Suppressor macrophage treated with lipopolysaccharide for 1 hour (primary cell): ENCODE results near the gene PITX1.

Experiments
- DNase-seq, 3 donors: peaks; one replicate each; pipeline ENCODE4 v3.0.0-alpha.2; 2020 to 2022

PITX1 gene

DNA sequence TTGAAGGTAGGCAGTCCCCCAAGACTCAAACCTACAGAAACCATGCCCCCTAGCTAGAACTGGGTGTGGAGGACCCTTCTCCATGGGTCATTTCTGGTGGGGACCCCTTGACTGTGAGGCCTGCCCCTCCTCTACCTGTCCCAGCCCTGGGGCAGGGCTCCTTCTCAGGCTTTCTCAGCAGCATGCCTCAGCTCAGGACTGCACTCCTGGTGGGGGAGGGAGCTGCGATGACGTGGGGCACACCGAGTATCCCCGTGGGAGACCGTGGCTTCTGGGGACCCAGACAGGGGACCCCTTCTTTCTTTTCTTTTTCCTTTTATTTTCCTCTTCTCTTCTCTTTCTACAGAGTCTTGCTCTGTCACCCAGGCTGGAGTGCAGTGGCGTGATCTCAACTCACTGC lies 27.0 kb upstream of the PITX1 start:
- DNase-seq: no peak

DNA sequence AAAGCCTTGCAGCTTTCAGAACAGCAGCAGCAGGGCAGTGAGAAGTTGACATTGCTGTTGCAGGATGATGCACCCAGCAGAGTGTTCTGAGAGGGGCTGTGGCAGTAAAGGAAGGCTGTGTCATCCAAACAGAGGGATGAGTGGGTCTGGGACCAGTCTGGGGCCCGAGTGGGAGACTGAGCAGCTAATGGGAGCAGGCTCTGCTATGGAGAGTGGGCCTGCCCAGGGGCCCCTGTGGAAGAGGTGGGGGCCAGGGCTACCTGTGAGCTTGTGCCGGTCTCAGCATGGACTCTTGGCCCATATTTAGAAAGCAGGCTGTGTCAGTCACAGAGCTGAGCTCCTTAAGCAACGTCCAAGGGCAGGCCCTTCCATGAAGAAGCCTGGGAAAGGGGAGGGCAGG lies 26.0 kb upstream of the PITX1 start:
- DNase-seq: no peak

DNA sequence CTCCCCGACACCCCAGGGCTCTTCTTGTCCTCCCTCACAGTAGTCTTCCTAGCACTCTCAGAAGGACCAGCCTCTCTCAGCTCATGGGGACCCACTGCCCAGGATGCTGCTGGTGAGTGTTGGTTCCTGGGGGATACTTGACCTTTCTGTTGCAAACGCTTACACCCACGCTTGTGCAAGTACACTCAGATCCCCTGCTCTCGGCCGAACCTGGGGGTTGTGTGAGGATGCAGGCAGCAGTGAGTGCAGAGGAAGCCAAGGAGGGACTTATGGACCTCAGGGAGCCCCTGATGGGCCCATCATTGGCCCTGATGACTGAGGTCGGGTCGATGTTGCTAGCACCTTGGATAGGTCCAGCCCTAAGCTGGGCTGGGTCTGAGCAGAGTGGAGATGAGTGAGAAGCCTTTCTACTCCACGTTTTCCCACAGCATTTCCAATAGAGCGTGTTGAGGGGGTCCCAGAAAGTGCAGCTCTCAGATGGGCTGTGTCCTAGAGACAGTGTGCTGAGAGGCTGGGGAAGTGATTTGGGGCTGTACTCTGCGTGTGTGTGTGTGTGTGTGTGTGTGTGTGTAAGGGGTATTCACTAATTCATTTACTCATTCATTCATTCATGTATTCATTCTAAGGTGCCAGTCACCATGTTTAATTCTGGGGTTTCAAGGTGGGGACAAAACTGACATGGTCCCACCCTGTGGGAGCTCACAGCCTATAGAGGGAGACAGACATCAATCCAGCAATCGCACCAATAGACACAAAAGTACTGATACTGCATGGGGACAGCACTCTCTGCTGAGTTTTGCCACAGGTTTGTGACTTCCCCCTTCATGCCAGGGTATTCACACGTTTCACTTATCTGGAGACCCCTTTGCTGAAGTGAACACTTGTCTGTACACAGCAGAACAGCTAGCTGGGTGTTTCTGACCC lies 25.2 kb upstream of the PITX1 start:
- DNase-seq: no peak

DNA sequence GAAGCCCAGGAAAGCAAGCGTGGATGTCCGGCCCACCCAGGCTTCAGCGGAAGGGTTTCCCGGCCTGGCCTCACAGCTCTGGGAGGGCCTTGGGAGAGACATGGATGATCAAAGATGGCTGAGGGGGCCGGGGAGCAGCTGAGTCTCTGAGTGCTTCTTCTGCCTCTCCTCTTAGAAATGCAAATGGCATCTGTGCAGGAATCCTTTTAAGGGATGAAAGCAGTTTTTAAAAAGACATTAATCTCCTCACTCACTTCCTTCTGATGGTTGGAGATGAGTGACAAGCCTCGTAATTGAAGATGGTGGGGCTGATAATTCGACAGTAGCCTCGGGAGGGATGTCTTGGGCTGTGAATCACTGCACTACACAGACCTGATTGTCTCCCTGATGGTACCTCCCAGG lies 24.3 kb upstream of the PITX1 start:
- DNase-seq: no peak

DNA sequence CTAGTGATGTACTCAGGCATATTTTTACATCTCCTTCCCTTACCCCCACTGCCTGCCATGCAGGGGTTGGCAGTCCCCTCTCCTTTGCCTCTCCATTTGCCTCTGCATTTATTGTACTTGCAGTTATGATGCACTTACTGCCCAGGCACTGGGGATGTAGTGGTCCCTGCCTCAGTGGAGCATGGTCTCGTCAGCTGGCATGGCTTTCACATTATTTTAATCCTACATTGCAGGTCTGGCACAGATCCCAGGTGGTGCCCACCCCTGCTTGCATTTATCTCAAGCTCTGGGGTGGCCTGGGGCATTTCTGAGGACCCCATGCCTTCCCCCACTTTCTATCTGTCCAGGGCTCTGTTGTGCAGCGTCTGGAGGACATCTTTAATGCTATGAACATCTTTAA lies 23.2 kb upstream of the PITX1 start:
- DNase-seq: no peak

DNA sequence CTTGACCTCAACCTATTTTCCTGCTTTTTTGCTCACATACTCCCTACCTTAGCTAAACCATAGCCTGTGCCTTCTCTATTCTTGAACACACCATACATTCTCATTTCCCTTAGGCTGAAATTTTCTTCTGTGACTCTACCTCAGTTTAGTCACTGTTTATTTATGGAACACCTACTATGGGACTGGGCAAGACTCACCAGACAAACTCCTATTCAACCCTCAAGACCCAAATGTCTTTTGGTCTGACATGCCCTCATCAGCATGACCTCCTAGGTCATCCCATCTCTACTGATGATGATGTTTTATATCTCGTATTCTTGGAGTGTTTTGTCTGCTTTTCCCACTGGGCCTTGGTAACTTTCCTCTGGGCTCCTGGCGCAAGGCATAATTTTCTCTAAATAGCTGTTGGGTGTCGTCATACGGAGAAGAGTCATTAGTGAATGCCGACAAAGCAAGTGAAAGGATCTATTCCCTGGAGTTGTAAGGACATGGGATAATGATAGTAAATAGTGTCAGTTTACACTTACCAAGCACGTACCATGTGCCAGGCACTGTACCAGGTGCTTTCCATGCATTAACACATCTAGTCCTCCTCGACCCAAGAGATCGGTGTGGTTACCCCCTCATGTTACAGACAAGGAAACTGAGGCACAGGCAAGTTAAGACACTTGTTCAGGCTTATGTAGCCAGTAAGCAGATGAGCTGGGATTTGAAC lies 22.4 kb upstream of the PITX1 start:
- no peak for DNase-seq

DNA sequence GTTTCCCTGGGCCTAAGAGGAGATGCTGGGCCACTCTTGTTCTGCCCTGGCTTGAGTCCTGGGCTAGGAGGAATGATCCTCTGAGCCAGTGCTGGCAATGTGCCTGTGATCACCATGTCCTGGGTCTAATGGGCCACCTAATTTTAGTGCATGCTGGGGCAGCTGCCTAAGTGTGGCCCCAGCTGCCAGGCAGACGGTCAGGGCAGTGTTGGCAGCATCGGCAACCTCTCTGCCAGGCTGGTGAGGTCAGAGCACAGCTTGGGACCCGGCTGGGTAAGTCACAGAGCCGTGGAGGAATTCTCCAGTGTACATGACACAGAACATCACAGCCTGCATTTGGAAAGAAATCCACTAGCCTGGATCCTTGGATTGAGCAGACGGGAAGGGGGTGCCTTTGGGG lies 21.4 kb upstream of the PITX1 start:
- DNase-seq: no peak

DNA sequence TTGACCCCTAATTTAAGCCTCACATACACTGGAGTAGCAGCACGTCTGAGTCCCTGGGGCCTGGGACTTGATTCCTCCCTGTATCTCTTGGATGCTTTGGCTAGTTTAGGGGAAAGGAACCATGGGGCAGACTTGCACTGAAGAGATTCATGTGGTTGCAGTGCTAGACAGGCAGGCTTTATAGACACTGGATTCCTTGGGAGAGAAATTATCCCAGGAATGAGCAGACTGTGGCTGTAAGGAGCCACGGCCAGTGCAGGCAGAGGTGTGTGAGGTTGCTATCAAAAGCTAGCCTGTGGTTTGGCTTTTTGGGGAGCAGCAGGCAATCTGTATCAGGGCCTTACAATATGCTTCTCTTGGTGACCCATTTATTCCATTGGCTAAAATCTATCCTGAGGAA lies 20.5 kb upstream of the PITX1 start:
- DNase-seq: no peak

DNA sequence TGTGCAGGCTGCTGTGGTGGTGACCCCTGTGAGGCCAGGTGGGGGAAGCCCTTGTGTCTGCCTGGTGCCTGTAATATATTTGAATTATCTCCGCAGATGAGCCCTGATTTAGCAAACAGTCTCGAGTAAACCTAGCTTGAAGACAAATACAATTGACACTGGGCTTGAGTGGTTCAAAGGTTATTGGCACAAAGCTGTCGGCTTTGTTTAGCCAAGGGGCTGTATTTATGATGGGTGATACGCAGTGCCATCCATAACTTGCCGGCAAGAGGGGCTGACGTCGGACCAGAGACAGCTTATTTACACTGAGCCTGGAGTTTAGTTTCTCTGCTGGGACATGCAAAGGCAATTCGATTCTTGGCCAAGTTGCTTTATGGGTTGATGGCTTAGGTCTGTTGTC lies 20.0 kb upstream of the PITX1 start:
- DNase-seq: no peak

DNA sequence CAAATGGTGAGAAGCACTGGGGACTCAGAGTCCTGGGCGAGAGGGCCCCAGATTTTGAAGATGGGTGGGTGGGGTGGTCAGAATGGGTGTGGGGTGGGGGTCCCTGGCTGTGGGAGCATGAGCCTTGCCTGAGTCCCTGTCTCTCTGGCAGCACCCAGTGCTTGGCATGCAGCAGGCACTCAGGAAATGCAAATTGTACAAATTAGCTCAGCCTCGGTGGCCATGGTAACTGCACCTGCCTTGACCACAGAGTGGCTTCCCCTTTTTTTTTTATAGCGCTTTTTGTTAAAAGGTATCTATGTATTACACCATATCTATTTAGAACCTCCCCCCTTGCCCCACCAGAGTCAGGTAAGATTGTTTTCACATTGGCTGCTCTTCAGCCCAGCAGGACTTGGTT lies 19.2 kb upstream of the PITX1 start:
- no peak for DNase-seq

DNA sequence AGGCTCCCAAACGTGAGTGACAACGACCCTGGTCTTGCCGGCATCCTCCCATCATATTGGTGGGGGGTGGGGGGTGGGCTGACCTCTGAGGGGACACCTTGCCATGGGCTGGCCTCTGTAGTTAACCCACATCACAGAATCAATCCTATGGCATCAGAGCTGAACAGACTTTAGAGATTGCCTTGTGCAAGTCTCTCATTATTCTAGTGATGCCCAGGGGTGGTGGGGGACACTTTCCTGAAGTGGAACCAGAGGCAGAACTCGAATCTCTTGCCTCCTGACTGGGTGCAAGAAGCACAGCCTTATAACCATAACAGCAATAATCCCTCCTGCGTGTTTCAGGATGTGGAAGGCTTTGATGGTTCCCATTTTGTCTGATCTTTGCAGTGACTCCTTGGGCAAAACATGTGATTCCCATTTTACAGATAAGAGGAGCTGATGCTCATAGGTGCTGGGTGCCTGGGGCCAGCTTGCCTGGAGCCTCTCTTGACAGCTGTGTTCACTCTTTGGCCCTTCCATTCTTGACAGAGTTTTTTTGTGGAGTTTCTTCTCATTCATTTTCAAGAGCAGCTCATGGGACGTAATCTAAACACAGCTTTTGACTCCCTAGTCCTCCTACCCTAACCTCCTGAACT lies 18.6 kb upstream of the PITX1 start:
- no peak for DNase-seq

DNA sequence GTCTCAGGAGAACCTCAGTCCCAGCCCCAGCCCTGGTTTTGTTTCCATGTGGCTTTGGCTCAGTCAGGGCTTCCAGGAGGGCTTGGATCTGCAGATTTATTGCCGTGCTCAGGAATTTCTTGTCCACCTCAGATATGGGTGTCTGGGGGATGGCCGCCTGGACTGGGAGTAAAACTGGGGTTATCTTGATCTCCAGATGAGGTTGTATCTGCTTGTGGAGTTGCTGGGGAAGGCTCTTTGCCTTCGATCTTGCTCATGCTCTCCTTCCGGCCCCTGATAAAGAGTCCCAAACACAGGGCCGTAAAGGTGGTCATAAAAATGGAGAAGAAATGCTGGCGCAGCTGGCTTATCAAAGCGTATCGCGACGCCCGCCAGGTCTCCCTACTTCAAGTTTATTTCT lies 17.8 kb upstream of the PITX1 start:
- no peak for DNase-seq

DNA sequence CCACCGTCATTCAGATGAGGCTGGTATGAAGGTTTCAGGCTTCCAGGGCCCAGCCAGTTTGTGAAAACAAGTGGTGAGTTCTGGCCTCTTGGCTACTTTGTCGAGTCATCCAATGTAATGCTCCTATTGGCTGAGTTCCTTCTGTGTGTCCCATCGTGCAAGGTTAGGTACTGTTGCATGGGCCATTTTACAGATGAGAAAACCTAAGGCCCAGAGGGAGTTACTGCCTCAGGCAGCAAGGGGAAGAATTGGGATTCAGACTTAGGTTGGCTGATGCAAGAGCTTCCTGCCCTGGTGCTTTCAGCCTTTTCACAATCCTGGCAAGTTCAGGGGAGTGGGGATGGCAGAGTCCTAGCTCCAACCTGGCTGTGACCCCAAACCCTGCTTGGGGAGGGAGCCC lies 17.4 kb upstream of the PITX1 start:
- peak in 2 of 3 donors; percentile 24 for DNase-seq

DNA sequence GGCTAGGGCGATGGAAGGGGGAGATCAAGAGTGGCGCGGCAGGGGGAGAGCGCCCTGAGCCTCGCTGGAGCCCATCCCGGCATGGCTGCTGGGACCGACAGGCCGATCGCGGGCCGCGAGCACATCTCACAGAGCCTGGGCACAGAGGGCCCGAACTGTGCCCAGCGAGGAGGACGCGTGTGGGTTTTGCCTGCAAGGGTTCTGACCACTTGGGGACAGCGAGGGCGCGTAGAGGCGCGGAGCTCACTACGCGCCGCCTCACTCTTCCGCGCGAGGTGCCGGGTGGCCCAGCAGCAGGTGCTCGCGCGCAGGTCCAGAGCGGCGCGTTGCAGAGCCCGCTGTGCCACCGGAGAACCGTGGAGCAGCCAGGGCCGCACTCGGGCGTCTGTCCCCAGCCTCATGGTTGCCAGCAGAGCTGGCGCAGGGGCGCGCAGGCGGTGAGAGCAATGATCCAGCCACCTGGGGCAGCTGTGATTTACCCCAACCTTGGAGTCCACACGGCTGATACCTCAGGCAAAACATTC lies 16.3 kb upstream of the PITX1 start:
- DNase-seq: no peak

DNA sequence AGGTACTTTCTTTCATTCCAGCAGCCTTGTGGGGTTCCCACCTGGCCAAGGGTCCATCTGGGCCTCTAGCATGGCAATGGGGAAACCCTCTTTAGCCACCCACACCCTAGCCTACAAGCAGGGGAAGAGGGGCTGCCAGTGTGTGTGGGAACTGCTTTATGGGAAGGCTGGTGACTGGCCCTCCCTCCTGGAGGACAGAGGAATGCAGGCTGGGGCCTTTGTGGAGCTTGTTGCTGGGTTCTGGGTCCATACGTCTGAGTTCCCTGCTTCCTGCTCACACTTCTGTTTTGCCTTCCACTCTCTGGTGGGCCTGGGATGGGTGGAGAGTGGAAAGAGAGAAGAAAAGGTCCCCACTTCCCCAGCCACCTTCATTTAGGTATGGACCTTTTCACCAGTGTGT lies 14.9 kb upstream of the PITX1 start:
- DNase-seq: no peak

DNA sequence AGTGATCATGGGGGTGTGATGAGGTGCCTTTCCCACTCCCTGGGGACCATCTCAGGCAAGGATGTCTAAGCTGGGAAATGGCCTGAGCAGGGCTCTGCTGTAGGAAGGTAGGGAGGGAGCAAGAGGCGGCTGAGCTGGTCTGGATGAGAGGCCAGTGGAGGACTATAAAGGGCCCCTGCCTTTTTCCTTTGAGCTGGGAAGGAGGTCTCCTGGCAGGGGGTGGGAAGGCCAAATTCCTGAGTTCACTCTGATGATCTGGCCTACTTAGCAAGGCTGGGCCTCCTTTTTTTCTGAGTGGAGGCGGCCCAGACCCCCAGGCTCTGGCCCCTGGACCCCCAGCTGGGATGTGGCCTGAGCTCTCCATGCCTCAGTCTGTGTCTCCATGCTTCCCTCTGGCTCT lies 14.3 kb upstream of the PITX1 start:
- DNase-seq: no peak

DNA sequence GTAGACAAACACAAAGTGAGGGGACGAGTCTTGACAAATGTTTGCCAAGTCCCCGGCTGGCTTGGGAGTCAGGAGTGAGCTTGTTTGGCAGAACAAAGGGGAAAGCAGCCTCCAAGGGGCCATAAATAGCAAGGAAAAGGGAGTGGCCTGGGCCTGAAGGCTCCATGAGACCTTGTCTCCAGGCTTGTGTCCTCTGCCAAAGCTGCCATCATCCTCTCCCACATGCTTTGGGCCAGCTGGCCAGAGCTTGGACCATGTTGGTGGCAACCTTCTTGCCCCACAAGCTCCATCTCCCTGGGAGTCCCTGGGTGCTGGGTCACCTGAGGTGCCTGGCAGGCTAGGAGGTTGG lies 13.3 kb upstream of the PITX1 start:
- no peak for DNase-seq

DNA sequence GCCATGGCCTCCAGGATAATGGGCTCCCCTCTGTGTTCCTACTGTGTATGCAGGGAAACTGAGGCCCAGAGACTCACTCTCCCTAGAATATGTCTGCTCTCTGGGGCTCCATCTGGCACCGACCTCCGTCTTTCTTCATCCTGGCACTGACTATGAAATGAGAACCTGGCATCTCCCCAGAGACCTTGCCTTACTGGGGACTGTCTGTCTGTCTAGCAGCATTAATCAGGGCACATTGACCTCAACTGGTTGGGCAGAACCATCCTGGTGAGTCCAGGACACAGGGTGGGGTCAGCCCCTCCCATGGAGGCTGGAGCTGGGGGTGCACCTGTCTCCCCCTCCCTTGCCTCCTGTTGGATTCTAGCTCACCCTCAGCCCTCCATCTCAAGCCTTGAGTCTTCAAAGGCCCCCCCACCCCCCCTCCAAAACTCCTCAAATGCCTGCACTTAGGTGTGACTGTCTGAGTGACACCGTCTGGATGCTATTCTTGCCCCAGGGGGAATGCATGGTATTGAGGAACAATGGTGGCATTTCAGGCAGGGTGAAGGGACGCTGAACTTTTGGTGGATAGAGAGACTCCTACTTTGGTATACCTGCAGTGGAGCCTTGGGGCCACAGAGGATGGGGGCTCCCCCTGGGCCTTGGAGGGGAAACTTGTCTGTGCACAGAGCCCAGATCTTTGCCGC lies 12.8 kb upstream of the PITX1 start:
- no peak for DNase-seq

DNA sequence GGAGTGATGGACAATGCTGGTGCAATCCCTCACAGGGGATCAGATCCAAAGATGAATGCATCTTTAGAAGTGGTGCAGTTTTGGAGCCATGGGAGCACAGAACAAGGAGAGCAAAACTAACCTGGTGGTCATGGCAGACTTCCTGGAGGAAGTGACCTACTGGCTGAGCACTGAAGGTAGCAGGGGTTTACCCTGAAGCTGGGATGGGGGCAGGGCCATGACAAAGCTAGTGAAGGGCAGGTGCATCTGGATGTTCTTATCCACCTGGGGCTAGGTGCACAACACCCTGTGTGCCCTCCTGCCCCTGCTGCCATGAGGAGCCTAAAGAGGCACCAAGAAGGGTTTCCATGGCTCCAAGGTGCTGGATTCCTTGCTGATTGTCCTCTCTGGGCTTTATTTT lies 11.5 kb upstream of the PITX1 start:
- DNase-seq: no peak

DNA sequence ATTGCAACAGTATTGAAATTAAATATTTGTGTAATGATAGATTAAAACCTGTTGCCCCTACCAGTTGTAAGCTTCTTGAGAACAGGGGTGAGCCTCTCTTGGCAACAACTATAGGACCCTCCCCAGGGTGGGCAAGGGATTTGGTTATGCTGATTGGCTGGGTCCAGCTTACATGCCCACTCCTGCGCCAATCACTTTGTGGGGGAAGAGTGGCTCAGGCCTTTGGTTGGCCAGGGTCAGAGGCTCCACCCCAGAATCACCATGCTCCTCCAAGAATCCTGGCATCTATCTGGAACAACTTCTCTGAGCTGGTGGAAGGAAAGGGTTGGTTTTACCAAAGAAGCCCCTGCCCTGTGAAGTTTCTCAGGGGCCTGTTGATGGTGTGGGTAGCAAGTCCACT lies 8.6 kb upstream of the PITX1 start:
- DNase-seq: no peak

DNA sequence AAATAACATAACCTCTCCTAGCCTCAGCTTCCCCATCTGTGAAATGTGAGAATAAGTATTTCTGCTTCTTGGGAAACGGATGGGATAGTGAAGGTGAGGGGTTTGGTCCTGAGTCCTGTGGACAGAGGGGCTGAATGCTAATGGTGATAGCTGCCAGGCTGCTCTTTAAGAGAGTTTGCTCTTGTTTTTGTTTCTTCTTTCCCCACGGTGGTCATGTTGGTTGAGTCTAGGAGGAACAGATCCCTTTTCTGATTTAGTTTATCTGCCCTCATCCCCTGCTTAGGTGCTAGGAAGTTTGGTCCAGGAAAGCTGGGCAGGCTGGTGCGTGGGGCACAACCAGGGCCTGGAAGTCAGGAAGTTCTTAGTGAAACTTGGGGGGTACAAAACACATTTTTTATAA lies 7.7 kb upstream of the PITX1 start:
- no peak for DNase-seq

DNA sequence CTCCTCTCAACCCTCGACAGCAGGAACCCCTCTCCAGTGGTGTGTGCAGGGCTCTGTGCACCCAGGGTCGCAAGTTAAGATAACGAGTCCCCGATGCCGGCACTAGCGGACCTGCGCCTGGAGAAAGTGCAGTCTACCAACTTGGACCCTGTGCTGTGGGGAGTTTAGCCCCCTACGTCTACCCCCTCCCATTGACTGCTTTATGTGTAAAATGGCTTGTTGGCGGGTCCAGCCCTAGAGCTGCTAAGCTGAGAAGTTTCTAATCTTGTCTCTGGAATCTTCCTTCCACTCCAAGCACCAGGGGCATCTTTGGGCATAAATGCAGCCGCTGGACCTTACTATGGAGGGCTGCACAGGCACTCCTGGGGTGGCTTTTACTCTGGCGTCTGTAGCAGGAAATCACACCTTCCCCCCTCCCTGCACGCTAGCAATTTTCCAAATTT lies 7.1 kb upstream of the PITX1 start:
- no peak for DNase-seq
